Right lobe of liver (tissue), 6 donors: ENCODE results near the gene NR1D1. TPM values are rescaled to one million over a fixed set of nuclear protein-coding genes. Genes with fewer than 3 reads are reported as not detected.
A peak's percentile ranks its signal among the peaks of the same experiment; 100 is the strongest.

Experiments used
- ATAC-seq, 4 donors: fragments of 200-7000 bp; cut with Tn5 transposase; one replicate each; pipeline ENCODE4 v1.9.1; 2020; ENCODE audit warnings: mild to moderate bottlenecking in 4 of 4, moderate library complexity in 4 of 4
- DNase-seq, 3 donors: peaks; one replicate each; pipeline ENCODE4 v3.0.0-alpha.2; 2020
- H3K27ac ChIP-seq, 3 donors: fragments of 200-600 bp; one replicate each; pipeline ENCODE4 v1.8.0; 2022
- H3K27me3 ChIP-seq, 2 donors: fragments of 200-600 bp; one replicate each; pipeline ENCODE4 v1.8.0; 2022
- H3K36me3 ChIP-seq, 4 donors: fragments of 200-600 bp; sonication (generic) in 1 of 4; one replicate each; pipeline versions ENCODE4 v1.5.1 to v1.8.0; 2017 to 2022; ENCODE audit warnings: control low read depth in 1 of 4
- H3K4me1 ChIP-seq, 4 donors: fragments of 200-600 bp; sonication (generic) in 1 of 4; one replicate each; pipeline versions ENCODE4 v1.5.1 to v1.8.0; 2017 to 2022; ENCODE audit warnings: control low read depth in 1 of 4
- H3K4me3 ChIP-seq, 3 donors: fragments of 200-600 bp; one replicate each; pipeline ENCODE4 v1.8.0; 2022
- H3K9me3 ChIP-seq, 4 donors: fragments of 200-600 bp; sonication (generic) in 1 of 4; one replicate each; pipeline versions ENCODE4 v1.5.1 to v1.8.0; 2017 to 2022; ENCODE audit warnings: control low read depth in 1 of 4
- CTCF ChIP-seq, 4 donors: fragments of 200-600 bp in 3 of 4; fragments of 450-650 bp in 1 of 4; IDR thresholded peaks; one replicate each; pipeline versions ENCODE4 v1.5.1 to v1.8.0; 2016 to 2022; ENCODE audit warnings: antibody characterized with exemption in 4 of 4, mild to moderate bottlenecking in 2 of 4
- POLR2A ChIP-seq: fragments of 450-650 bp; IDR thresholded peaks from one replicate; pipeline ENCODE4 v1.6.1; 2017; ENCODE audit warnings: antibody characterized with exemption, mild to moderate bottlenecking
- WGBS: methylation state at CpG from one replicate; pipeline ENCODE4 v1.1.6; 2018; ENCODE audit warnings: low coverage, low lambda C conversion rate; ENCODE audit not compliant: insufficient coverage; ENCODE audit errors: missing lambda C conversion rate; 5-methylcytosine and 5-hydroxymethylcytosine counted together
- intact Hi-C, 2 donors: fragments of 100-400 bp; cut with DNase I; formaldehyde crosslinking; loops; one replicate each; pipeline versions ENCODE4 v1.11.2 to v1.14.1; 2022
- total RNA-seq, 6 experiments: library from RNA; depleted of rRNA in 2 of 6; stranded (reverse); fragments of >200 nt in 2 of 6; fragmentation: NEBNext Ultra II Directional in 3 of 6; extraction: Animal tissue kit (Norgen Biotek cat#: 25700) in 3 of 6; gene quantifications; one replicate each; pipeline versions ENCODE4 v1.1.0 to v1.2.4, GENCODE V29; 2016 to 2023
- donor health status: DM: no; HTN: yes; CAD: no.
- donor health status: DM: no; HTN: no; CAD: no.
- donor health status: DM: no; HTN: no; CAD: no.
- donor health status: DM: no; HTN: yes; CAD: no.
- donor health status: DM: no; HTN: yes; CAD: no.

The NR1D1 gene
- total RNA-seq, 6 experiments from 2014 or later = 6.9 to 29.8 (median 16.0) TPM

GRCh38 chr17:40092581-40092980, 7.8 kb downstream of the NR1D1 start:
- peaks cover 0 to 34% (median 17%) of the 10 kb centered on the region in 4 donors for H3K4me1 ChIP-seq
- H3K36me3 ChIP-seq = peaks cover 0 to 53% (median 30%) of the 10 kb centered on the region in 4 donors
- intact Hi-C loops = no loop called here

GRCh38 chr17:40091691-40092397, 8.5 kb downstream of the NR1D1 start:
- Histone ChIP-seq H3K4me3 (no peak overlapping the region), H3K27ac (no peak overlapping the region), H3K27me3 (no peaks in the 10 kb centered on the region), H3K4me1 (peaks cover 0 to 27% (median 13%) of the 10 kb centered on the region in 4 donors), H3K9me3 (no peaks in the 10 kb centered on the region), H3K36me3 (peaks cover 0 to 48% (median 27%) of the 10 kb centered on the region in 4 donors)
- DNase-seq (no peak), ATAC-seq (peak in 3 of 4 donors; percentile 2 to 21 (median 10))
- peak; percentile 11 for TF ChIP-seq POLR2A
- no peak for TF ChIP-seq CTCF (IDR thresholded peaks at IDR 0.05)
- 31% methylated on average over 4 of the region's 18 CpGs for WGBS
- intact Hi-C loops = no loop called here

More at GRCh38 chr17:40092581-40092980, 7.8 kb downstream of the NR1D1 start:
- DNase-seq = no peak
- WGBS = 31% methylated on average over 3 of the region's 3 CpGs
- Histone ChIP-seq H3K27me3 (no peaks in the 10 kb centered on the region), H3K9me3 (no peaks in the 10 kb centered on the region), H3K4me3 (no peak overlapping the region), H3K27ac (no peak overlapping the region)
- no peak for TF ChIP-seq CTCF (IDR thresholded peaks at IDR 0.05)
- TF ChIP-seq POLR2A = no peak
- no peak for ATAC-seq

- Histone ChIP-seq H3K27ac (no peak overlapping the region), H3K27me3 (no peaks in the 10 kb centered on the region), H3K4me1 (peaks cover 0 to 13% (median 4%) of the 10 kb centered on the region in 4 donors), H3K36me3 (peaks cover 0 to 36% (median 20%) of the 10 kb centered on the region in 4 donors), H3K9me3 (no peaks in the 10 kb centered on the region), H3K4me3 (no peak overlapping the region)
- intact Hi-C loops = no loop called here
- DNase-seq (no peak), ATAC-seq (no peak)
- 61% methylated on average over 6 of the region's 14 CpGs for WGBS
- TF ChIP-seq POLR2A (no peak), CTCF (IDR thresholded peaks at IDR 0.05) (no peak)
These were observed 9.9 kb downstream of the NR1D1 start for GRCh38 chr17:40090237-40091119.

- ATAC-seq (no peak), DNase-seq (no peak)
- TF ChIP-seq POLR2A = no peak
- no peak for TF ChIP-seq CTCF (IDR thresholded peaks at IDR 0.05)
- H3K4me1 ChIP-seq = peaks cover 0 to 1% (median 0%) of the 10 kb centered on the region in 4 donors
- intact Hi-C loops = loop anchor here in 1 of 2 donors (10.0 kb wide), 1 partner anchor 74 kb away; the partner anchor contains the start of gene CSF3
- no peaks in the 10 kb centered on the region for H3K9me3 ChIP-seq
- no peak overlapping the region for H3K27ac ChIP-seq
- no peaks in the 10 kb centered on the region for H3K27me3 ChIP-seq
- no peak overlapping the region for H3K4me3 ChIP-seq
- H3K36me3 ChIP-seq = peaks cover 0 to 33% (median 10%) of the 10 kb centered on the region in 4 donors
- 73% methylated on average over 18 of the region's 26 CpGs for WGBS
These were observed 11.1 kb downstream of the NR1D1 start for GRCh38 chr17:40089077-40089895.
